ENCODE data around the gene PPARGC1A.

DNA sequence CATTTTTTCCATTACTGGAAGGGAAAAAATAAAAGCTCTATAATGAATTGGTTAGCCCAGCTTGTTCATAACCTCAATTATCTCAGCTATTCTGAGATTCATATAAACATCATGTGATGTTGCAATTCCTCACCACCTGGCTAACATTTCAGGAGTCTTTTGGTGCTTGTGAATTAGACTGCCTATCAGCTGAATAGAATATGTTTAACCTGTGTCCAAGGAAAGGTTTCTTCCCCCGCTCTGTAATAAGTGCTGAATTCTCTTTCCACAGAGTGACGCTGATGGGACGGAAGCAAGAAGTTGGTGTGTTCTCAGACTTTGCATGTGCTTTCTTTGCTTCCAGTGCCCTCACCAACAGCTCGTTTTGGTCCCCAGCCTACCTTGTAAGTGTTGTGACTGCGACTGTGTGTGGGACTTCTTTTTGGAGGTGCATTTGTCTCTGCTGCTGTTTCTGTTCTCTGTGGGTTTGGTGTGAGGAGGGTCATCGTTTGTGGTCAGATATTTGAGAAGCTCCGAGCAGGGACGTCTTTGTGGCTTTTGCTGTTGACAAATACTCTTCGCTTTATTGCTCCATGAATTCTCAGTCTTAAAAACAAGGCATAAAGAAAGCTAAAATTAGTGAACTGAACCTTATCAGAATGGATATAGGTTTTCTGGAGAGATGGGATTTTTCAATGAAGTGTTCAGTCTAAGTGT is 61.7 kb downstream of the PPARGC1A start:
- TF ChIP-seq CTCF (IDR thresholded peaks at IDR 0.05): no peak
- no peak for TF ChIP-seq POLR2A (IDR thresholded peaks at IDR 0.05; ENCODE audit: low read depth)
- TF ChIP-seq EP300 (IDR thresholded peaks at IDR 0.05): no peak
- no peak for TF ChIP-seq POLR2AphosphoS5 (IDR thresholded peaks at IDR 0.05)
